Measurements from ENCODE around the gene RRP1B. TPM values are rescaled to one million over a fixed set of nuclear protein-coding genes. Genes with fewer than 3 reads are reported as not detected.

RRP1B gene
- total and polyA plus RNA-seq, 2 of the 13 experiments (the other 11 are each of a cell fraction or from before 2014, with no cell fraction given), result 16.3 to 46.2 TPM

DNA sequence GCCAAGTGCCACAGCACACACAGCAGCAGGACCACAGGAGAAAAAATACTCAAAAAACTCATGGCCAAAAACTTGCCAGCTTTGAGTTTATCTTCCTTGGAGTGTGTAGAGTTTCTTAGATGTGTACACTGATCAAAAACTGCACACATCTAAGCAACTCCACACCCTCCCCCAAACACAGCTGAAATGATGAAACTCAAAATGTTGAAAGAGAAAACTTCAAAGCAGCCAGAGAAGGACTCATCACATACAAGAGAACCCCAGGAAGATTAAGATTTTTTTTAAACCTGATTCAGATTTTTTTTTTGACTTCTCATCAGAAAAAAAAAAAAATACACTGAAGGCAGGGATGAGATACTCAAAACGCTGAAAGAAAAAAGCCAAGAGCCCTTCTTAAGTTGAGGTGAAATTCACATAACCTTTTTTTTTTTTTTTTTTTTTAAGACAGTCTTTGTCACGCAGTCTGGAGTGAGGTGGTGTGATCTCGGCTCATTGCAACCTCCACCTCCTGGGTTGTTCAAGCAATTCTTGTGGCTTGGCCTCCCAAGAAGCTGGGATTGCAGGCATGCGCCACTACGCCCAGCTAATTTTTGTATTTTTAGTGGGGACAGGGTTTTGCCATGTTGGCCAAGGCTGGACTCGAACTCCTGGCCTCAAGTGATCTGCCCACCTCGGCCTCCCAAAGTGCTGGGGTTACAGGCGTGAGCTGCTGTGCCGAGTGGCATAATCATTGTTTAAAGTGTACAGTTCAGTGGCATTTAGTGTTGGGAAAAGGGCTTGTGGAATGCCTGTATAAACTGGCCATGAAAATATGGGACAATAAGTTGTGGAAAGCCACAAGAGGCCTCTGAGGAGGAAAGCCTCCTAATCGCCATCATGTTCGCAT lies 38.6 kb downstream of the RRP1B start (continued):
- TF ChIP-seq FOXA3 (CRISPR knock-in tag; IDR thresholded peaks at IDR 0.05) (peak; percentile 19; the same call in 1 of the 2 replicates), ARHGAP35 (CRISPR knock-in tag; IDR thresholded peaks at IDR 0.05; ENCODE audit: borderline replicate concordance) (no peak), ZNF773 (CRISPR knock-in tag; IDR thresholded peaks at IDR 0.05; ENCODE audit: borderline replicate concordance) (no peak), KLF16 (CRISPR knock-in tag; IDR thresholded peaks at IDR 0.05) (no peak; a peak in 1 of 4 replicates), MTA3 (CRISPR knock-in tag; IDR thresholded peaks at IDR 0.05) (no peak), ZNF326 (CRISPR knock-in tag; IDR thresholded peaks at IDR 0.05; ENCODE audit: borderline replicate concordance) (no peak), ZSCAN12 (CRISPR knock-in tag; IDR thresholded peaks at IDR 0.05) (no peak), GPN1 (CRISPR knock-in tag; IDR thresholded peaks at IDR 0.05; ENCODE audit: borderline replicate concordance) (no peak), ZBTB21 (CRISPR knock-in tag; IDR thresholded peaks at IDR 0.05) (no peak), NCOA5 (CRISPR knock-in tag; IDR thresholded peaks at IDR 0.05) (no peak), ESRRA (CRISPR knock-in tag; IDR thresholded peaks at IDR 0.05; ENCODE audit: low read depth) (no peak)
- TF ChIP-seq, protein P1, sequence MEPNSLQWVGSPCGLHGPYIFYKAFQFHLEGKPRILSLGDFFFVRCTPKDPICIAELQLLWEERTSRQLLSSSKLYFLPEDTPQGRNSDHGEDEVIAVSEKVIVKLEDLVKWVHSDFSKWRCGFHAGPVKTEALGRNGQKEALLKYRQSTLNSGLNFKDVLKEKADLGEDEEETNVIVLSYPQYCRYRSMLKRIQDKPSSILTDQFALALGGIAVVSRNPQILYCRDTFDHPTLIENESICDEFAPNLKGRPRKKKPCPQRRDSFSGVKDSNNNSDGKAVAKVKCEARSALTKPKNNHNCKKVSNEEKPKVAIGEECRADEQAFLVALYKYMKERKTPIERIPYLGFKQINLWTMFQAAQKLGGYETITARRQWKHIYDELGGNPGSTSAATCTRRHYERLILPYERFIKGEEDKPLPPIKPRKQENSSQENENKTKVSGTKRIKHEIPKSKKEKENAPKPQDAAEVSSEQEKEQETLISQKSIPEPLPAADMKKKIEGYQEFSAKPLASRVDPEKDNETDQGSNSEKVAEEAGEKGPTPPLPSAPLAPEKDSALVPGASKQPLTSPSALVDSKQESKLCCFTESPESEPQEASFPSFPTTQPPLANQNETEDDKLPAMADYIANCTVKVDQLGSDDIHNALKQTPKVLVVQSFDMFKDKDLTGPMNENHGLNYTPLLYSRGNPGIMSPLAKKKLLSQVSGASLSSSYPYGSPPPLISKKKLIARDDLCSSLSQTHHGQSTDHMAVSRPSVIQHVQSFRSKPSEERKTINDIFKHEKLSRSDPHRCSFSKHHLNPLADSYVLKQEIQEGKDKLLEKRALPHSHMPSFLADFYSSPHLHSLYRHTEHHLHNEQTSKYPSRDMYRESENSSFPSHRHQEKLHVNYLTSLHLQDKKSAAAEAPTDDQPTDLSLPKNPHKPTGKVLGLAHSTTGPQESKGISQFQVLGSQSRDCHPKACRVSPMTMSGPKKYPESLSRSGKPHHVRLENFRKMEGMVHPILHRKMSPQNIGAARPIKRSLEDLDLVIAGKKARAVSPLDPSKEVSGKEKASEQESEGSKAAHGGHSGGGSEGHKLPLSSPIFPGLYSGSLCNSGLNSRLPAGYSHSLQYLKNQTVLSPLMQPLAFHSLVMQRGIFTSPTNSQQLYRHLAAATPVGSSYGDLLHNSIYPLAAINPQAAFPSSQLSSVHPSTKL (CRISPR knock-in tag; IDR thresholded peaks at IDR 0.05), result 0 out of 2 replicates have a peak, but pooled peaks have one; percentile 28
- TF ChIP-seq, protein P2, sequence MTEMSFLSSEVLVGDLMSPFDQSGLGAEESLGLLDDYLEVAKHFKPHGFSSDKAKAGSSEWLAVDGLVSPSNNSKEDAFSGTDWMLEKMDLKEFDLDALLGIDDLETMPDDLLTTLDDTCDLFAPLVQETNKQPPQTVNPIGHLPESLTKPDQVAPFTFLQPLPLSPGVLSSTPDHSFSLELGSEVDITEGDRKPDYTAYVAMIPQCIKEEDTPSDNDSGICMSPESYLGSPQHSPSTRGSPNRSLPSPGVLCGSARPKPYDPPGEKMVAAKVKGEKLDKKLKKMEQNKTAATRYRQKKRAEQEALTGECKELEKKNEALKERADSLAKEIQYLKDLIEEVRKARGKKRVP (CRISPR knock-in tag; IDR thresholded peaks at IDR 0.05), result peak in 1 of 2 experiments; percentile 68; a peak in 2 of 4 replicates
- TF ChIP-seq, protein P3, sequence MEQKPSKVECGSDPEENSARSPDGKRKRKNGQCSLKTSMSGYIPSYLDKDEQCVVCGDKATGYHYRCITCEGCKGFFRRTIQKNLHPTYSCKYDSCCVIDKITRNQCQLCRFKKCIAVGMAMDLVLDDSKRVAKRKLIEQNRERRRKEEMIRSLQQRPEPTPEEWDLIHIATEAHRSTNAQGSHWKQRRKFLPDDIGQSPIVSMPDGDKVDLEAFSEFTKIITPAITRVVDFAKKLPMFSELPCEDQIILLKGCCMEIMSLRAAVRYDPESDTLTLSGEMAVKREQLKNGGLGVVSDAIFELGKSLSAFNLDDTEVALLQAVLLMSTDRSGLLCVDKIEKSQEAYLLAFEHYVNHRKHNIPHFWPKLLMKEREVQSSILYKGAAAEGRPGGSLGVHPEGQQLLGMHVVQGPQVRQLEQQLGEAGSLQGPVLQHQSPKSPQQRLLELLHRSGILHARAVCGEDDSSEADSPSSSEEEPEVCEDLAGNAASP (CRISPR knock-in tag; IDR thresholded peaks at IDR 0.05; ENCODE audit: borderline replicate concordance), result no peak
- TF ChIP-seq, protein P4, sequence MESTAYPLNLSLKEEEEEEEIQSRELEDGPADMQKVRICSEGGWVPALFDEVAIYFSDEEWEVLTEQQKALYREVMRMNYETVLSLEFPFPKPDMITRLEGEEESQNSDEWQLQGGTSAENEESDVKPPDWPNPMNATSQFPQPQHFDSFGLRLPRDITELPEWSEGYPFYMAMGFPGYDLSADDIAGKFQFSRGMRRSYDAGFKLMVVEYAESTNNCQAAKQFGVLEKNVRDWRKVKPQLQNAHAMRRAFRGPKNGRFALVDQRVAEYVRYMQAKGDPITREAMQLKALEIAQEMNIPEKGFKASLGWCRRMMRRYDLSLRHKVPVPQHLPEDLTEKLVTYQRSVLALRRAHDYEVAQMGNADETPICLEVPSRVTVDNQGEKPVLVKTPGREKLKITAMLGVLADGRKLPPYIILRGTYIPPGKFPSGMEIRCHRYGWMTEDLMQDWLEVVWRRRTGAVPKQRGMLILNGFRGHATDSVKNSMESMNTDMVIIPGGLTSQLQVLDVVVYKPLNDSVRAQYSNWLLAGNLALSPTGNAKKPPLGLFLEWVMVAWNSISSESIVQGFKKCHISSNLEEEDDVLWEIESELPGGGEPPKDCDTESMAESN (CRISPR knock-in tag; conservative IDR thresholded peaks at IDR 0.05), result no peak
